Ectodermal cell (in vitro differentiated cells): Measurements from ENCODE around the gene FOXL2NB.
"Not testable (repeated sequence)": the region's sequence is repeated elsewhere in the genome, so short reads cannot be mapped to it uniquely, and the experiment has no call there.

Experiments used
- H3K27ac ChIP-seq: 2 replicates; pipeline ENCODE4 v1.7.0; 2013; ENCODE audit warnings: mild to moderate bottlenecking, low read depth, low read length; ENCODE audit not compliant: insufficient read depth, poor library complexity, severe bottlenecking
- H3K27me3 ChIP-seq: 2 replicates; pipeline ENCODE4 v1.7.0; 2013; ENCODE audit warnings: mild to moderate bottlenecking, low read length; ENCODE audit not compliant: insufficient read depth, control insufficient read depth, poor library complexity, severe bottlenecking
- H3K36me3 ChIP-seq: one replicate; pipeline ENCODE4 v1.7.0; 2013; ENCODE audit warnings: low read length; ENCODE audit not compliant: control insufficient read depth, insufficient read depth
- H3K4me1 ChIP-seq: one replicate; pipeline ENCODE4 v1.7.0; 2013; ENCODE audit warnings: low read length; ENCODE audit not compliant: control insufficient read depth, insufficient read depth
- H3K4me3 ChIP-seq: 2 replicates; pipeline ENCODE4 v1.7.0; 2013; ENCODE audit warnings: low read depth, low read length, control low read depth; ENCODE audit not compliant: insufficient read depth
- H3K9me3 ChIP-seq: 2 replicates; pipeline ENCODE4 v1.7.0; 2013; ENCODE audit warnings: mild to moderate bottlenecking, low read length, moderate library complexity; ENCODE audit not compliant: control insufficient read depth
- WGBS, 2 experiments: methylation state at CpG; one replicate each; pipeline ENCODE4 v1.1.7; 2013; ENCODE audit warnings: missing lambda C conversion rate in 2 of 2; 5-methylcytosine and 5-hydroxymethylcytosine counted together

The FOXL2NB gene

GRCh38 chr3:138912237-138912636, 34.8 kb upstream of the FOXL2NB start:
- Histone ChIP-seq H3K27me3 (peaks cover 9% of the 10 kb centered on the region), H3K27ac (no peak overlapping the region)
- WGBS, 2 experiments: 91 to 92% methylated on average over 4 of the region's 4 CpGs

GRCh38 chr3:138913766-138914165, 33.3 kb upstream of the FOXL2NB start:
- Histone ChIP-seq H3K4me3 (no peak overlapping the region), H3K9me3 (no peaks in the 10 kb centered on the region), H3K36me3 (no peaks in the 10 kb centered on the region), H3K27me3 (peaks cover 9% of the 10 kb centered on the region), H3K4me1 (no peaks in the 10 kb centered on the region), H3K27ac (no peak overlapping the region)
- WGBS, 2 experiments: 97 to 99% methylated on average over 2 to 3 of the region's 3 CpGs

More at GRCh38 chr3:138912237-138912636, 34.8 kb upstream of the FOXL2NB start:
- H3K4me3 ChIP-seq: no peak overlapping the region
- no peaks in the 10 kb centered on the region for H3K4me1 ChIP-seq
- no peaks in the 10 kb centered on the region for H3K36me3 ChIP-seq
- H3K9me3 ChIP-seq: no peaks in the 10 kb centered on the region

- Histone ChIP-seq H3K9me3 (no peaks in the 10 kb centered on the region), H3K27me3 (peaks cover 9% of the 10 kb centered on the region), H3K4me1 (no peaks in the 10 kb centered on the region), H3K27ac (no peak overlapping the region), H3K36me3 (no peaks in the 10 kb centered on the region), H3K4me3 (peak overlapping the region; percentile 67)
- 22 to 23% methylated on average over 19 of the region's 19 CpGs for WGBS, 2 experiments
Measured at GRCh38 chr3:138914870-138915502, 32.0 kb upstream of the FOXL2NB start.

- peak overlapping the region; percentile 67 for H3K4me3 ChIP-seq
- 3% methylated on average over 67 of the region's 68 CpGs for WGBS, 2 experiments
- H3K36me3 ChIP-seq: no peaks in the 10 kb centered on the region
- H3K27ac ChIP-seq: peak overlapping the region; percentile 56
- H3K9me3 ChIP-seq: no peaks in the 10 kb centered on the region
- peaks cover 9% of the 10 kb centered on the region for H3K27me3 ChIP-seq
- no peaks in the 10 kb centered on the region for H3K4me1 ChIP-seq
Measured at GRCh38 chr3:138915503-138916498, 31.2 kb upstream of the FOXL2NB start.

- WGBS, 2 experiments: 83 to 92% methylated on average over 2 of the region's 2 CpGs
Measured at GRCh38 chr3:138916824-138917223, 30.2 kb upstream of the FOXL2NB start.

GRCh38 chr3:138919325-138919724, 27.7 kb upstream of the FOXL2NB start:
- H3K27me3 ChIP-seq: peaks cover 9% of the 10 kb centered on the region
- H3K9me3 ChIP-seq: no peaks in the 10 kb centered on the region
- WGBS, 2 experiments: 73 to 75% methylated on average over 4 of the region's 4 CpGs
- H3K27ac ChIP-seq: no peak overlapping the region
- H3K36me3 ChIP-seq: no peaks in the 10 kb centered on the region
- no peak overlapping the region for H3K4me3 ChIP-seq
- no peaks in the 10 kb centered on the region for H3K4me1 ChIP-seq

More at GRCh38 chr3:138916824-138917223, 30.2 kb upstream of the FOXL2NB start:
- Histone ChIP-seq H3K4me1 (no peaks in the 10 kb centered on the region), H3K36me3 (no peaks in the 10 kb centered on the region), H3K27ac (no peak overlapping the region), H3K9me3 (no peaks in the 10 kb centered on the region), H3K4me3 (no peak overlapping the region), H3K27me3 (peaks cover 9% of the 10 kb centered on the region)

- no peaks in the 10 kb centered on the region for H3K4me1 ChIP-seq
- no peak overlapping the region for H3K27ac ChIP-seq
- no peak overlapping the region for H3K4me3 ChIP-seq
- no peaks in the 10 kb centered on the region for H3K9me3 ChIP-seq
- 89% methylated on average over 8 of the region's 8 CpGs for WGBS, 2 experiments
- no peaks in the 10 kb centered on the region for H3K36me3 ChIP-seq
- H3K27me3 ChIP-seq: peaks cover 3% of the 10 kb centered on the region
Measured at GRCh38 chr3:138921316-138922292, 25.4 kb upstream of the FOXL2NB start.

GRCh38 chr3:138922400-138922799, 24.6 kb upstream of the FOXL2NB start:
- not testable (repeated sequence) for H3K27me3 ChIP-seq, H3K4me3 ChIP-seq, H3K4me1 ChIP-seq, H3K9me3 ChIP-seq, H3K36me3 ChIP-seq, H3K27ac ChIP-seq
- WGBS, 2 experiments: 91 to 95% methylated on average over 5 to 6 of the region's 6 CpGs

GRCh38 chr3:138923531-138923994, 23.5 kb upstream of the FOXL2NB start:
- Histone ChIP-seq H3K27me3 (no peaks in the 10 kb centered on the region), H3K4me1 (no peaks in the 10 kb centered on the region), H3K4me3 (no peak overlapping the region), H3K27ac (no peak overlapping the region), H3K9me3 (no peaks in the 10 kb centered on the region), H3K36me3 (no peaks in the 10 kb centered on the region)
- 25 to 31% methylated on average over 5 of the region's 6 CpGs for WGBS, 2 experiments
